Urinary bladder (tissue), 4 donors: ENCODE results near the gene MC1R. TPM values are rescaled to one million over a fixed set of nuclear protein-coding genes. Genes with fewer than 3 reads are reported as not detected.

Experiments
- DNase-seq: peaks from one replicate; pipeline ENCODE4 v3.0.0-alpha.2; 2015; ENCODE audit errors: extremely low spot score
- H3K27ac ChIP-seq: one replicate; pipeline ENCODE4 v1.5.1; 2013; ENCODE audit warnings: low read depth, mild to moderate bottlenecking, moderate library complexity
- H3K36me3 ChIP-seq: one replicate; pipeline ENCODE4 v1.6.1; 2013; ENCODE audit warnings: mild to moderate bottlenecking, moderate library complexity; ENCODE audit not compliant: insufficient read depth
- H3K4me1 ChIP-seq: one replicate; pipeline ENCODE4 v1.6.1; 2013; ENCODE audit warnings: mild to moderate bottlenecking, moderate library complexity; ENCODE audit not compliant: insufficient read depth
- H3K4me3 ChIP-seq: one replicate; pipeline ENCODE4 v1.5.1; 2013; ENCODE audit warnings: low read depth, low read length
- WGBS: extraction: QIAGEN DNeasy Blood & Tissue Kit; methylation state at CpG from one replicate; pipeline ENCODE4 v1.1.7; 2013; 5-methylcytosine and 5-hydroxymethylcytosine counted together
- polyA plus RNA-seq: library from polyadenylated mRNA; stranded (reverse); fragments of 200-250 nt; gene quantifications from one replicate; pipeline ENCODE4 v1.2.3, GENCODE V29; 2013
- total RNA-seq: library from RNA; depleted of rRNA; stranded (reverse); fragments of >200 nt; gene quantifications from one replicate; pipeline ENCODE4 v1.2.3, GENCODE V29; 2014
- donor health status: healthy with polysubstance abuse.
- donor health status: healthy.

MC1R gene
- total and polyA plus RNA-seq, 2 donors: 3.8 to 7.0 TPM

DNA sequence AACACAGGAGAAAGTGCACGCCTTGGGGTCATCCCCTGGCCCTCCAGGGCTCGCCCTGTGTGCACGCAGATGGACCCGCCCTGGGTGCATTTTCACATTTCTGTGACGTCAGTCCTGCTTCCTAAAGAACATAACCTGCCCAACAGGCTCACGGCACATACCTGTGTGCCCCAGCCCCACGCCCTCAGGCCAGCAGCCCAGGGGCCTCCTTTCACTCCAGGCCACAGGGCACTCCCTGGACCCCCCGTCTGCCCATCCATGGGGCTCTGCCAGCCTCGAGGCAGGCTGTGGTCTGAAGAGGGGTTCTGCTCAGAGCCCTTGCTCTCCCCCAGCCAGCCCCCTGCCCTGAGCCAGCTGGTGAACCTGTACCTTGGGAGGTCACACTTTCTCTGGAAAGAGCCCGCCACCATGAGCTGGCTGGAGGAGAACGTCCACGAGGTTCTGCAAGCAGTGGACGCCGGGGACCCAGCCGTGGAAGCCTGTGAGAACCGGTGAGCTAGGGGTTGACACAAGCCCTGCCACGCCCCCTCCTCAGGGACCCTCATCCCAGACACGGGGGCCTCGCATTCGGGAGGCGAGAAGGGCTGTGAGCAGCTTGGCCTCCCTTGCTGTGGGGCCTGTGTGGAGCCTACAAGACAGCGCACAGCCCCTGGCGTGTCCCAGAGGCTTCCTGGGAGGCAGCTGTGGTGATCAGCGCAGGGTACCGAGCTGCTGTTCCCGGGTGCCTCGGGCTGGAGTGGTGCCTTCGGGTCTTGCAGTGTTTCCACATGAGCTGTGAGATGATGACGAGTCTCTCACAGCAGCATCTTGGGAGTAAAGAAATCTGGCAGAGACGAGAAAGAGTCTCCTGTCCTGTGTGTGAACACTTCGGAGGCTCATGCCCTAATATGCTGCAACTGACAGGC is 13.8 kb upstream of the MC1R start:
- Histone ChIP-seq H3K27ac (no peak overlapping the region), H3K4me1 (no peaks in the 10 kb centered on the region), H3K4me3 (no peak overlapping the region), H3K36me3 (peaks cover 5% of the 10 kb centered on the region)
- no peak for DNase-seq
- WGBS: 85% methylated on average over 31 of the region's 31 CpGs

- H3K4me1 ChIP-seq: no peaks in the 10 kb centered on the region
- 89% methylated on average over 23 of the region's 23 CpGs for WGBS
- DNase-seq: no peak
- H3K36me3 ChIP-seq: peaks cover 5% of the 10 kb centered on the region
- no peak overlapping the region for H3K4me3 ChIP-seq
- no peak overlapping the region for H3K27ac ChIP-seq
Observed at GRCh38 chr16:89905511-89906139, 13.0 kb upstream of the MC1R start.

DNA sequence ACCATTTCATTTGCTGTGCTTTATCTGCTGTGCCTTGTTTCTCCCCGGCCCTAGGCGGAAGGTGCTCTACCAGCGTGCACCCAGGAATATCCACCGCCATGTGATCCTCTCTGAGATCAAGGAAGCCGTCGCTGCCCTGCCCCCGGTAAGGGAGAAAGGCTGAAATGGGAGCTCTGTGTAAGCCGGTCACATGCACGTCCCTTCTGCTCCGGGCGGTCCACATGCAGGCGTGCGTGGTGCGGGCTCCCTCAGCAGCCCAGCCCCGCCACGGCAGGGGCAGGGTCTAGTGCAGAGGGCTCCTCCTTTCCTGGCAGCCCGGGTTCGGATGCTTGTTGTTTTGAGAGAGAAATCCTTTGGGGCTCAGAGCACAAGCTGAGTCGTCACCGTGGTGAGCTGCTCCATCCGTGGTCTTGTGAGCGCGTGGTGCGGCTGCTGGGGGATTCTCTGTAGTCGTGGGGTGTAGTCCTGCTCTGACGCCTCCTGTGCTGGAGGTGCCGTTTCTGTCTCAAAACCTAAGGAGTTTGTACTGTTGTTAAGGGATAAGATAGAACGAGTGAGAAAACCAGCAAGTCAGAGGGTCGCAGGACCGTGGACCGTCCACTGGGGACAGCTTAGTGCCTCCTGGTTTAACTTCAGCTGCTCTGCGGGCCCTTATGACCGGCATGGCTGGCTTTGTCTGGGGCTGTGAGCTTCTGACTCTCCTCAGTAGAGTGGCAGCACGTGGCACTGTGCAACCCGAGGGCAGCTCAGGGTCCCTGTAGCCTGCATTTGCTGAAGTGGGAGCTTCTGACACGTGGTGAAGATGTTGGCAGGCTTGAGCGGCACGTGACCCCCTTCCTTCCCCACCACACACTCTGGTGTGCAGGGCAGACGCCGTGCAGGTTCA is 12.3 kb upstream of the MC1R start:
- H3K36me3 ChIP-seq: peaks cover 5% of the 10 kb centered on the region
- WGBS: 95% methylated on average over 40 of the region's 40 CpGs
- DNase-seq: no peak
- no peaks in the 10 kb centered on the region for H3K4me1 ChIP-seq
- H3K27ac ChIP-seq: no peak overlapping the region
- no peak overlapping the region for H3K4me3 ChIP-seq

- H3K36me3 ChIP-seq: peaks cover 5% of the 10 kb centered on the region
- H3K4me1 ChIP-seq: no peaks in the 10 kb centered on the region
- no peak overlapping the region for H3K4me3 ChIP-seq
- WGBS: 98% methylated on average over 13 of the region's 13 CpGs
- no peak overlapping the region for H3K27ac ChIP-seq
- no peak for DNase-seq
Observed at GRCh38 chr16:89907055-89907814, 11.4 kb upstream of the MC1R start.

GRCh38 chr16:89908236-89908635 is 10.4 kb upstream of the MC1R start:
- no peak overlapping the region for H3K4me3 ChIP-seq
- H3K4me1 ChIP-seq: no peaks in the 10 kb centered on the region
- H3K27ac ChIP-seq: no peak overlapping the region
- no peak for DNase-seq
- H3K36me3 ChIP-seq: peaks cover 5% of the 10 kb centered on the region
- 98% methylated on average over 4 of the region's 4 CpGs for WGBS

DNA sequence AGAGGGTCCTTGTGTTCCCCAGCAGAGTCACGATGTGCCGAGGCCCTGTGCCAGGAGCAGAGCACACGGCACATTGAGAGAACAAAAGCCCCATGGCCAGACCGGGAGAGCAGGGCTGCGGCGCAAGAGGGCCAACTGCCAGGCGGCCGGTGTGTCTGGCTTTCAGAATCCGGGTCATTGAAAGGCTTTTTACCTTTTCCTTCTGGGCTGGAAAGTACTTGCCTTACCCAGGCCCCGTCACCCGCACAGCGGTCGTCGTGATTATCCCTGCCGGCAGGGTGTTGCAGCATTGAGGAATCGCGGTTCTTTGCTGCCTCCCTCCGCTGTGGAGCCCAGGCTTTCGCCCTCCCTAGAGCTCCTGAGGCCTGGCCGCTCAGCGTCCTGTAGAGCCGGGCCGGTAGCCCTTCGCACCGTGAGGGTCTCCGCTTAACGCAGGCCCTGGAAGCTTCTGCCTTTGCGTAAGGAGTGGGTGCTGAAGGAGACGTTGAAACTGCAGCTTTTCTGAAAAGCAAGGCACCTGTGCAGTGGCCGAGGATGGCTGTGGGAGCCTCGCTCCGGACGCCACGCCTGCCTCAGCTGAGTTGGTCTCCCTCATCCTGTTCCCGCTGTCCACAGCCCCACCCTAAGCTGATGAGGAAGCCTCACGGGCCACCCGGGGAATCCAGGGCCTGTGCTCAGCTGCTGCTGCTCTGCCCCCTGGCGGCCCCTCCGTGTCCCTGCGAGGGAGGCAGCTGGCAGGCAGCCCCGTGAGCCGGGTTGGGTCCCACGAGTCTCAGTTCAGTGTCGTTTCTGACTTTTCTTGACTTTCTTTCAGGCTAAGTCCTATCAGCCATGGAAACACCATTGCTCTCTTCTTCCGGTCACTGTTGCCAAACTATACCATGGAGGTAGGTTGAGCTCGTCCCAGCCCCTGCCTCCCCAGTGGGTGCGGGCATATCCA is 8.6 kb upstream of the MC1R start:
- WGBS: 62% methylated on average over 47 of the region's 47 CpGs
- Histone ChIP-seq H3K36me3 (peaks cover 2% of the 10 kb centered on the region), H3K4me1 (no peaks in the 10 kb centered on the region), H3K27ac (no peak overlapping the region), H3K4me3 (no peak overlapping the region)
- no peak for DNase-seq

GRCh38 chr16:89910717-89911354 is 7.8 kb upstream of the MC1R start:
- WGBS: 91% methylated on average over 27 of the region's 27 CpGs
- DNase-seq: no peak
- H3K27ac ChIP-seq: no peak overlapping the region
- H3K4me1 ChIP-seq: no peaks in the 10 kb centered on the region
- H3K4me3 ChIP-seq: no peak overlapping the region
- H3K36me3 ChIP-seq: no peaks in the 10 kb centered on the region

- Histone ChIP-seq H3K27ac (no peak overlapping the region), H3K36me3 (no peaks in the 10 kb centered on the region), H3K4me1 (no peaks in the 10 kb centered on the region), H3K4me3 (no peak overlapping the region)
- no peak for DNase-seq
- WGBS: 90% methylated on average over 14 of the region's 14 CpGs
Observed at GRCh38 chr16:89911375-89911774, 7.3 kb upstream of the MC1R start.

DNA sequence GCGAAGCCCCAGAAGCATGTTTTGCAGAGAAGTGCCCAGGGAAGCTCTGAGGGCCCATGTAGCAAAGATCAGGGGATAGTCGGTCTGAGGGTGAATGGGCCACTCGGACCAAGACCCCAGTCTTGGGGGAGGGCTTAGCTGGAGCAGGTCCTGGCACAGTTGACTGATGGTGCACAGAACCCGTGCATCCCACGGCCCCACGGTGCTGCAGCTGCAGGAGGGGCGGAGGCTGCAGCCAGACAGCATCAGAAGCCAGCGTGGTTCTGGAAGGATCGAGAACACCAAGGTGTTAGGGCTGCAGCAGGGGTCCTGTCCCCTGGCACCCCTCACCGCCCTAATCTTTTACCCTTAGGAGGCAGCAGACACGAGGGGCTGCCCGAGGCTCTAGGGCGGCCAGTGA is 6.5 kb upstream of the MC1R start:
- Histone ChIP-seq H3K4me3 (no peak overlapping the region), H3K4me1 (no peaks in the 10 kb centered on the region), H3K27ac (no peak overlapping the region), H3K36me3 (no peaks in the 10 kb centered on the region)
- WGBS: 82% methylated on average over 13 of the region's 13 CpGs
- no peak for DNase-seq

DNA sequence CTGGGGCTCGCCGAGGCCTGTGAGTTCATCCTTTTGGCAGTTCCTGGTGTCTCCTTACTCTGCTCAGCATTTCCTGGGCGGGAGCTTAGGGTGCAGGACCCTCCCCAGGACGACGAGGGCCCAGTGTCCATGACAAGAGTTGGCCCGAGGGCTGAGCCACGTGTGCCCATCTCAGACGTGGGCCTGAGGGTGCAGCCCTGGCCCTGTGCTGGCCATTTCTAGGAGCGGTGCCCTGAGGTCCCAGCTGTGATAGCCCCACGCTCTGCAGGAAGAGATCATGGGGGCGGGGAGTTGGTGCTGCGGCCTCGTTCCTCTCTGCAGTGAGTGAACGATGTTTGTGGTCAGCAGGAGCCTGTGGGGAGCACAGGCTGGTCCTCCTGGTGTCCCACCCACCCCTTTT is 6.0 kb upstream of the MC1R start:
- Histone ChIP-seq H3K27ac (no peak overlapping the region), H3K4me1 (no peaks in the 10 kb centered on the region), H3K36me3 (no peaks in the 10 kb centered on the region), H3K4me3 (no peak overlapping the region)
- WGBS: 66% methylated on average over 14 of the region's 14 CpGs
- no peak for DNase-seq

- H3K27ac ChIP-seq: no peak overlapping the region
- WGBS: 82% methylated on average over 30 of the region's 30 CpGs
- no peak overlapping the region for H3K4me3 ChIP-seq
- H3K36me3 ChIP-seq: no peaks in the 10 kb centered on the region
- no peak for DNase-seq
- H3K4me1 ChIP-seq: no peaks in the 10 kb centered on the region
Observed at GRCh38 chr16:89913408-89914387, 5.0 kb upstream of the MC1R start.
